Stimulated activated CD8-positive, alpha-beta memory T cell treated with anti-CD3 and anti-CD28 coated beads, Interleukin-4, amount 100 ng/mL, for 48 hours (primary cell): ENCODE results near the gene RTEL1.

Experiments used
- DNase-seq: peaks from one replicate; pipeline ENCODE4 v3.0.0-alpha.2; 2020

The RTEL1 gene

GRCh38 chr20:63742381-63743024, 84.4 kb downstream of the RTEL1 start:
- DNase-seq: no peak

- DNase-seq: no peak
These were observed 85.3 kb downstream of the RTEL1 start for GRCh38 chr20:63743210-63743970.

- DNase-seq: no peak
These were observed 86.0 kb downstream of the RTEL1 start for GRCh38 chr20:63744158-63744557.

GRCh38 chr20:63744574-63745423, 86.7 kb downstream of the RTEL1 start:
- DNase-seq: no peak

- no peak for DNase-seq
These were observed 87.3 kb downstream of the RTEL1 start for GRCh38 chr20:63745424-63745805.
